GM18858 (cell line): ENCODE results near the gene VAMP1.
"Not testable (repeated sequence)": the region's sequence is repeated elsewhere in the genome, so short reads cannot be mapped to it uniquely, and the experiment has no call there.

Experiments used
- ATAC-seq: cut with Tn5 transposase; IDR thresholded peaks from one replicate; pipeline ENCODE4 v1.9.1; 2021; ENCODE audit not compliant: unreplicated experiment

VAMP1 gene

GRCh38 chr12:6451348-6452244 is 18.9 kb downstream of the VAMP1 start, which contains the start of gene TAPBPL:
Gene TAPBPL (plus strand): TSS chr12:6452042. CDS start chr12:6452249, 207 bp downstream.
- ATAC-seq = peak; percentile 57

GRCh38 chr12:6450869-6451347 is 19.6 kb downstream of the VAMP1 start:
- no peak for ATAC-seq

GRCh38 chr12:6450091-6450868 is 20.2 kb downstream of the VAMP1 start:
- ATAC-seq = no peak

GRCh38 chr12:6444704-6445688 is 25.5 kb downstream of the VAMP1 start, which contains the start of gene CD27:
Gene CD27 (plus strand): TSS chr12:6444955. CDS start chr12:6445096, 141 bp downstream.
- ATAC-seq = no peak

GRCh38 chr12:6444031-6444430 is 26.4 kb downstream of the VAMP1 start:
- no peak for ATAC-seq

GRCh38 chr12:6443361-6443983 is 27.0 kb downstream of the VAMP1 start:
- ATAC-seq = no peak

GRCh38 chr12:6442836-6443235 is 27.6 kb downstream of the VAMP1 start:
- ATAC-seq = no peak

GRCh38 chr12:6440391-6440790 is 30.1 kb downstream of the VAMP1 start:
- ATAC-seq = no peak

DNA sequence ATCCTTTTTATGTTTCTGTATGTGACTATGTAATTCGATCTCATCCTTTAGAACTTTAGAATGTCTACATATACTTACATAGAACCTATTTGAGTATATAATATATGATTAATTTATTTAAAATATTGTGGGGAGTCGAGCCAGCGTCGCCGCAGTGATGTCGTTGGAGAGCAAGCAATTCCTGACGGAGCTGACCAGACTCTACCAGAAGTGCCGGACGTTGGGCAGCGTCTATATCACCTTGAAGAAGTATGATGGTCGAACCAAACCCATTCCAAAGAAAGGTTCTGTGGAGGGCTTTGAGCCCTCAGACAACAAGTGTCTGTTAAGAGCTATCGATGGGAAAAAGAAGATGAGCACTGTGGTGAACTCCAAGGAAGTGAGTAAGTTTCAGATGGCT is 32.1 kb downstream of the VAMP1 start:
- ATAC-seq = no peak

DNA sequence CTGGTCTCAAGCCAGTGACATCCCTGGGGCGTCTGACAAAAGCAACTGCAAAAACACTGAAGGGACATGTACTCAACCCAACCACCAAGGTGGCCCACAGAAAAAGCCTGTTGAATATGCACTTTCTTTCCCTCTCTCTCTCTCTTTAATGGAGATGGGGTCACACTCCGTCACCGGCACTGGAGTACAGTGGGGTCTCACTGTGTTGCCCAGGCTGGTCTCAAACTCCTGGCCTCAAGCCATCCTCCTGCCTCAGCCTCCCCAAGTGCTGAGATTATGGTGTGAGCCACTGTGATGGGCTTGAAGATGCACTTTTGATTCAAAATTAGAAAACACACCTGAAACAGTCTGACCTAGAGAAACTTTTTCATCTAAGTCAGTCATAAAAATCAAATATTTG is 32.9 kb downstream of the VAMP1 start:
- no peak for ATAC-seq

- ATAC-seq = no peak
Observed at GRCh38 chr12:6435961-6436715, 34.3 kb downstream of the VAMP1 start.

GRCh38 chr12:6434205-6435140 is 36.0 kb downstream of the VAMP1 start:
- ATAC-seq = no peak

- ATAC-seq = no peak
Observed at GRCh38 chr12:6432991-6433390, 37.5 kb downstream of the VAMP1 start.

GRCh38 chr12:6430124-6430989 is 40.1 kb downstream of the VAMP1 start:
- ATAC-seq = no peak

DNA sequence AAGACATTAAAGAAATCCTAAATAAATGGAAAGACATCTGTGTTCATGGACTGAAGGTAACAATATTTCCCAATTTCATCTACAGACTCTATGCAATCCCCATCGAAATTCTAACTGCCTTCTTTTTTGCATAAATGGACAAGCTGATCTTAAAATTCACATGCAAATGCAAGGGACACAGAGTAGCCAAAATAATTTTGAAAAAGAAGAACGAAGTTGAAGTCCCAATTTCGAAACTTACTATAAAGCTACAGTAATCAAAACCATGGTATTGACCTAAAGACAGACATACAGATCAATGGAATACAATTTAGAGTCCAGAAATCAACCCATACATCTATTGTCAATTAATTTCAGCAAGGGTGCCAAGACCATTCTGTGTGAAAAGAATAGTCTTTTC is 42.2 kb downstream of the VAMP1 start:
- ATAC-seq = no peak

GRCh38 chr12:6427796-6428195 is 42.7 kb downstream of the VAMP1 start:
- ATAC-seq = not testable (repeated sequence)
